GM21447 (cell line): ENCODE data around the gene CCDC146.
"Not testable (repeated sequence)": the region's sequence is repeated elsewhere in the genome, so short reads cannot be mapped to it uniquely, and the experiment has no call there.

Source experiments
- ATAC-seq: cut with Tn5 transposase; IDR thresholded peaks from one replicate; pipeline ENCODE4 v1.9.1; 2021; ENCODE audit not compliant: unreplicated experiment

Gene CCDC146

GRCh38 chr7:77121860-77122681 is at the start of gene CCDC146:
TSS of gene CCDC146 (plus strand) at chr7:77122615. CDS start at chr7:77167669, 45,054 bp downstream.
- ATAC-seq = peak; percentile 98

- not testable (repeated sequence) for ATAC-seq
These were observed 47.5 kb upstream of the CCDC146 start for GRCh38 chr7:77074786-77075396.

- not testable (repeated sequence) for ATAC-seq
These were observed 45.4 kb upstream of the CCDC146 start for GRCh38 chr7:77077060-77077459.

DNA sequence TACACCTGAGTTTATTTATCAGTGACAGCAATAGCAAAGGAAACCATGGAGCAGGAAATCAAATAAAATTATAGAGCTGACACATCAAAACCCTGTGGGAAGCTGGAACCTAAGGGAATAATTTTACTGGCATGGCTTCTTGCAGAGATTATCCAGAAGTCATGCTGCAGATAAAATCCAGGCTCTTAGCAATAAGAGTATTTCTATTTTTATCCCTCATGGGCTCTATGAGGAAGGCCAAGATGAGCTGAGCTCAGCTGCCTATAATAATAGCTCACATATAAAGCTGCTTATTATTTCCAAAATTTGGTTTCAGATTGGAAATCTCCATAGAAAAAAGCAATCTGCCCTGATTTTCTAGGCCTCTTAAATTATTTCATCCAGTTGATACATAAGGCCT is 43.3 kb upstream of the CCDC146 start:
- ATAC-seq = not testable (repeated sequence)

- ATAC-seq = not testable (repeated sequence)
These were observed 42.8 kb upstream of the CCDC146 start for GRCh38 chr7:77079624-77080023.

- ATAC-seq = not testable (repeated sequence)
These were observed 42.2 kb upstream of the CCDC146 start for GRCh38 chr7:77080236-77080635.

- not testable (repeated sequence) for ATAC-seq
These were observed 40.2 kb upstream of the CCDC146 start for GRCh38 chr7:77082192-77082591.

- ATAC-seq = not testable (repeated sequence)
These were observed 30.1 kb upstream of the CCDC146 start for GRCh38 chr7:77092301-77092700.

- not testable (repeated sequence) for ATAC-seq
These were observed 21.9 kb upstream of the CCDC146 start for GRCh38 chr7:77100501-77100900.

DNA sequence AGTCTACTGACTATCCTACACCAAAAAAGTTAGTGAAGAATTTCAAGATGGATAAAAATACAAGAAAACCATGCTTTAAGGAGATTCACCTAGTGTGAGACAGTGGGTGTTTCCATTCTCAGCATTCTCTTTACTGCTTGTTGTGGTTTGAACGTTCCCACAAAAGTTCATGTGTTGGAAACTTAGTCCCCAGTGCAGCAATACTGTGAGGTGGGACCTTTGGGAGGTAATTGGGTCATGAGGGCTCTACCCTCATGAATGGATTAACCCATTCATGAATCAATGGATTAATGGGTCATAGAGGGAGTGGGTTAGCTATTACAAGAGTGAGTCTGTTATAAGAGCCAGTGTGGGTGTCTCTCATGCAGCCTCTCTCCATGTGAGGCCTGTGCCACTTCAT is 21.2 kb upstream of the CCDC146 start:
- ATAC-seq = not testable (repeated sequence)

- not testable (repeated sequence) for ATAC-seq
These were observed 19.7 kb upstream of the CCDC146 start for GRCh38 chr7:77102671-77103070.

DNA sequence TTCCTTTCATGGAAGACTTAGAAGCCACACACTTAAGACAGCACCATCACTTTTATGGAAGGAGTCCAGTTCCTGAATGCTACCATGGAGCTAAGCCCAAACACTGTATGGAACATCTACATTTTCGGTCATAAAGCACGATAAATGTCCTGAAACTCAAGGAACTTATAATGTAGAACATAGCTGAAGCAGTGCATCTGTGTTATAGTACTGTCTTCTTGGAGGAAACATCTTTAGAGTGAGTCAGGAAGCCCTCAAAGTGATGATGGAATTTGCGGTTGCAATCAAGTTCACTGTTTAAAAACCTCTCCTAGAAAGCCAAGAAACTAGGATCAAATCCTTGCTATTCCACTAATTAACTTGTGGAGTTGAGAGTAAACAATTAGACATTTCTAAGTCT is 16.5 kb upstream of the CCDC146 start:
- not testable (repeated sequence) for ATAC-seq

DNA sequence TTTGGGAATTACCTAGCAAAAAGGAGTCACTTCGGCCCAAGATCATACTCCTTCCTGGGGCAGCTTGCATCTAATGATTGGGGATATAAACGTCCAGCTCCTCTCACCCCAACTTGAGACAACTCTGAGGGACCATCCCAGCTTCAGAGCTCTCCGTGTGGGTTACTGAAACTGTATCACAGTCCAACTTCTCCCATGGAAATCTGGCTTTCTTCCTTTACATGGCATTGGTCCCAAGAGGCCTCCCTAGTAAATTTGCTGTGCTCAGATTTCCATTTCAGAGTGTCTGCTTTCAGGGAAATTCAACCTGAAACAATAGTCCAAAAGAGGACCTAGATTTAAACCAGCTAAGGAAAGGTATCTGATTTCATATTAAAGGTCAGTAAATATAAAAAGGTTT is 14.8 kb upstream of the CCDC146 start:
- ATAC-seq = not testable (repeated sequence)

GRCh38 chr7:77108362-77108761 is 14.1 kb upstream of the CCDC146 start:
- not testable (repeated sequence) for ATAC-seq

GRCh38 chr7:77112719-77113306 is 9.6 kb upstream of the CCDC146 start:
- ATAC-seq = not testable (repeated sequence)

- ATAC-seq = not testable (repeated sequence)
These were observed 3.1 kb downstream of the CCDC146 start for GRCh38 chr7:77125486-77125885.

DNA sequence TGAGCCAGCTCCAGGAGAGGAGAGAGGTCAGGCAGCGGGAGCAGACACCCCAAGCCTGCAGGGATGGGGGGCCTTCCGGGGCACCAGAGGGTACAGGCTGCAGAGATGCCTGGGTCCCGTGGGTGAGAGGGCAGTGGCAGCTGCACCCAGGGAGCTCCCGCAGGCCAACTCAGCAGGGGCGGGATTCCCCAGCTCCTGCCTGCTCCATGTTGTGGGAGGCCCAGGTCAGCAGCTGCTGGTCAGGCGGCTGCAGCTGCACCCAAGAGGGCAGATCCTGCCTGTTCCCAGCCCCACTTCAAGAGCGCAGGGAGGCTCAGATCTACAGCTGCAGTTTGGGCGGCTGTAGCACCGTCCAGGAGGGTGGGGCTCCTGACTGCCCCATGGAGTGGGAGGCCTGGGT is 4.6 kb downstream of the CCDC146 start:
- not testable (repeated sequence) for ATAC-seq

- ATAC-seq = peak; percentile 80
These were observed 6.4 kb downstream of the CCDC146 start for GRCh38 chr7:77128582-77129410.

DNA sequence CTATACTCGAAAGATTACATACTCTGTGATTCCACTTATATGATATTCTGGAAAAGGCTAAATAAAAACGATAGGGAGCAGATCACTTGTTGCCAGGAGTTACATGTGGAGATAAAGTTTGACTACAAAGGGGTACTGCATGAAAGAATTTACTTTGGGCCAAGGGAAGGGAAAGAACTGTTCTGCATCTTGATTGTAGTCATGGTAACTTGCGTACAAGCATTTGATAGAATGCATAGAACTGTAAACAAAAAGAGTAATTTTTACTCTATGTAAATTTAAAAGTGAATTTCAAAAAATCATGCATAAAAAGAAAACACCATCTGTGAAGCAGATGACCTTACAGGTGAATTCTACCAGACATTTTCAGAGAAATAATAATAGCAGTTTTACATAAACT is 9.4 kb downstream of the CCDC146 start:
- not testable (repeated sequence) for ATAC-seq

GRCh38 chr7:77138668-77139067 is 16.3 kb downstream of the CCDC146 start:
- ATAC-seq = not testable (repeated sequence)

DNA sequence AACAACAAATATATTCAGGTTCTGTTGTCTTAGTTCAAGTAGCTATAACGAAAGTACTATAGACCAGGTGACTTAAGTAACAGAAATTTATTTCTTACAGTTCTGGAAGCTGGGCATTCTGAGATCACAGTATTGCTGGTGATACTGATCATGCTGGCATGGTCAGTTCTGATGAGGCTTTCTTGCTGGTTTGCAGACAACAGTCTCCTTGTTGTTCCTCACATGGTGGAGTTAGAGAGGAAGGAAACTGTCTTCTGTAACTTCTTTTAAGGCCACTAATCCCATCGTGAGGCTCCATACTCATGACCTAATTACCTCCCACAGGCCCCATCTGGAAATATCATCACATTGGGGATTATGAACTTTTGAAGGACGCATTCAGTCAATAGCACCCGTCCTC is 17.9 kb downstream of the CCDC146 start:
- ATAC-seq = not testable (repeated sequence)
